Fibroblast of villous mesenchyme (primary cell): ENCODE results near the gene SMC3. TPM values are rescaled to one million over a fixed set of nuclear protein-coding genes. Genes with fewer than 3 reads are reported as not detected.

Source experiments
- DNase-seq: peaks from one replicate; pipeline ENCODE4 v3.0.0-alpha.2; 2010; ENCODE audit warnings: low read depth
- H3K4me3 ChIP-seq: 2 replicates; pipeline ENCODE4 v1.5.1; 2011; ENCODE audit warnings: low read depth, mild to moderate bottlenecking, low read length
- total RNA-seq: library from RNA; depleted of rRNA; stranded (reverse); fragments of >200 nt; gene quantifications from 2 replicates; pipeline ENCODE4 v1.2.3, GENCODE V29; 2012
- TF ChIP-seq, protein P1 (sequence below): IDR thresholded peaks from 2 replicates; pipeline ENCODE4 v1.5.1; 2012; ENCODE audit warnings: low read depth, mild to moderate bottlenecking, low read length; ENCODE audit not compliant: insufficient read depth

Gene SMC3
- total RNA-seq, 1 donor, result 23.3 TPM

DNA sequence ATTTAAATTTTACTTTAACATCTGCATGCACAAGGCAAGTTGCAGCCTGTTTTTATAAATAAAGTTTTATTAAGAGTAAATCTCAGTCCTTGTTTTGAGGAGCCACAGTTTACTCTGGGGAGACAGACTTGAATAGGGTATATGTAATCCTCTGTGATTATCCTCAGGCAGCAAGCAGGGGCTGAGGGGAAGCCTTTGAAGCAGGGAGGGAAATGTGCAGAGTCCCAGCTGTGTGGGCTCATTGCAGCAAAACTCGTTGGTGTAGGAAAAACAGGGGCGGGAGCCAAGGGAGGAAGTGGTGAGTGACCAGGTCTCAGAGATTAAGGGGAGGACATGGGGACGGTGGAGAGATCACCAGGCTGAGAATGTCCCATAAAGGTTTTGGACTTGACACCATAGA is 34.3 kb upstream of the SMC3 start:
- TF ChIP-seq, protein P1, sequence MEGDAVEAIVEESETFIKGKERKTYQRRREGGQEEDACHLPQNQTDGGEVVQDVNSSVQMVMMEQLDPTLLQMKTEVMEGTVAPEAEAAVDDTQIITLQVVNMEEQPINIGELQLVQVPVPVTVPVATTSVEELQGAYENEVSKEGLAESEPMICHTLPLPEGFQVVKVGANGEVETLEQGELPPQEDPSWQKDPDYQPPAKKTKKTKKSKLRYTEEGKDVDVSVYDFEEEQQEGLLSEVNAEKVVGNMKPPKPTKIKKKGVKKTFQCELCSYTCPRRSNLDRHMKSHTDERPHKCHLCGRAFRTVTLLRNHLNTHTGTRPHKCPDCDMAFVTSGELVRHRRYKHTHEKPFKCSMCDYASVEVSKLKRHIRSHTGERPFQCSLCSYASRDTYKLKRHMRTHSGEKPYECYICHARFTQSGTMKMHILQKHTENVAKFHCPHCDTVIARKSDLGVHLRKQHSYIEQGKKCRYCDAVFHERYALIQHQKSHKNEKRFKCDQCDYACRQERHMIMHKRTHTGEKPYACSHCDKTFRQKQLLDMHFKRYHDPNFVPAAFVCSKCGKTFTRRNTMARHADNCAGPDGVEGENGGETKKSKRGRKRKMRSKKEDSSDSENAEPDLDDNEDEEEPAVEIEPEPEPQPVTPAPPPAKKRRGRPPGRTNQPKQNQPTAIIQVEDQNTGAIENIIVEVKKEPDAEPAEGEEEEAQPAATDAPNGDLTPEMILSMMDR, result no peak
- DNase-seq, result no peak
- no peak overlapping the region for H3K4me3 ChIP-seq

DNA sequence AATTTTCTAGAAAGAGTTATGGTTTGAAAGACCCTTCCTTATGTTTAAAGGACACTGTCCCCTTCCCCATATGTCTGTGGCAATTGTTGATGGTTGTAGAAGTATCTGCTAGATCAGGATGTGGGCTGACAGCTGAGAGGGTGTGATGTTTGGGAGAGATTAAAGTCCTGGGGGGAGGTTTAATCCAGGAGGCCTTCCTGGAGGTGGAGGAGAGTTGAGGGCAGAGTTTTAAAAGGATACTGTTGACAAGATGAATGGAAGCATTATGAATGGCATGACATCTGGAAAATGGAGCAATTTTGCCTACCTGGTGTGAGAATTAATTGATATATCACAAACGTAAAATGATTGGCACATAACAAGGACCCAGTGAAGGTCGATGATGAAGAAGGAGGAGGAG is 32.9 kb upstream of the SMC3 start:
- H3K4me3 ChIP-seq, result no peak overlapping the region
- TF ChIP-seq, protein P1, result no peak
- no peak for DNase-seq

DNA sequence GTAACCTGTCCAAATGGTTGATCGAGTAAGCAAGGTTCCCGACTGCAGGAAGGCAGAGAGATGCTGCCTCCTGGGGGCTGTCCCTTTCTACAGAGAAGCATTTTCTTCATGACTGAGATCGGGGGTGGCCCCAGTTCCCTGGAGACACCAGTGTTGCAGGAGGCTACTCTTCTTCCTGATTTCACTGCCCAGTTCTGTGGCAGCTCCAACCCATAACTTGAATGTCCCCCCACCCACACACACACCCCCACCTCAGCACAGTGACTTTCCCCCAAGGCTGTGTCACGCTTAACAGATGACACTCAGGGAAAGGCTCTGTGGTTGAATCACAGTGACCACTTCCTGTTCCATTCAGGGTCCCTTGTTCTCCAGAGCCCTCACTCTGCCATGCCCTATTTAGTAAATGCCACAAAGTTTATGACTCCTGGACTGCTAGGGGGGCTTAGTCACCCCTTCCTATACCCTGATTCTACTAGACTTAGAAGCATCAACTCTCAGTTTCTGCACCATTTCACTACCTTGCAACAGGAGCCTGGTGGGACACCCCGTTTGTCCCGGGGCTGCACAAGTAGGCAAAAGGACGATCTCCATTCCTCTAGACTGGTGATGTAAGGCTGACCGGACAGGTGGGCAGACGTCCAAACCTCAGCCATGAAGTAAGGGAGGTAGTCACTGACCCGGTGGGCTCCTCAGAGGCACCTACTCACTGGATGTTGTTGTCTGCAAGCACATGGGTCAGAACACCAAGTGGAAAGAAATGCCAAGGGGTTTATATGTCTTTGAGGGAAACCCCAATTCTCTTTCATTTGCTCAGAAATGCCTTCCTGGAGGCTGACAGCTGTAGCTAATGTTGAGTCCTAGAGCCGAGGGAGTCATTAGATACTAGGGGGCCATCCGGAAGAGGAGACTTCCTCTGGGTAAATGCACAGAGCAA is 31.3 kb upstream of the SMC3 start:
- TF ChIP-seq, protein P1, result peak; percentile 43
- peak; percentile 39 for DNase-seq
- H3K4me3 ChIP-seq, result no peak overlapping the region

DNA sequence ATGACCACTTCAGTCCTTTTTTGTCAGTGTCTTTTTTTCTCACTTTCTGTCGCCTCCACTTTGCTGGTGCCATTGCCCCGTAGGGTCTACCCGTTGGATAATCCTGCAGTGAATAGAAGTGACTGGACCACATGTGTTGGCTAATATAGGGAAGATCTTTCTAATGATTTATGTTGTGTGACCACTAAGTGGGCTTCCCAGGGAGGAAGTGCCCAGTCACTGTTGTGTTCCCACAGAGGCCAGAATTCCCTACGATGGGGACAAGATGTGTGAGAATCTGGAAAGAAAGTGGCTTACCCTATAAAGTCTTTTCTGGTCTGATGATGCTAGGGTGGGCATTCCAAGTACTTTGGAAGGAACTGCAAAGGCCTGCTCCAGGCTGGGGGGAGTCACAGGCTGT is 28.4 kb upstream of the SMC3 start:
- TF ChIP-seq, protein P1, result no peak
- no peak for DNase-seq
- no peak overlapping the region for H3K4me3 ChIP-seq

DNA sequence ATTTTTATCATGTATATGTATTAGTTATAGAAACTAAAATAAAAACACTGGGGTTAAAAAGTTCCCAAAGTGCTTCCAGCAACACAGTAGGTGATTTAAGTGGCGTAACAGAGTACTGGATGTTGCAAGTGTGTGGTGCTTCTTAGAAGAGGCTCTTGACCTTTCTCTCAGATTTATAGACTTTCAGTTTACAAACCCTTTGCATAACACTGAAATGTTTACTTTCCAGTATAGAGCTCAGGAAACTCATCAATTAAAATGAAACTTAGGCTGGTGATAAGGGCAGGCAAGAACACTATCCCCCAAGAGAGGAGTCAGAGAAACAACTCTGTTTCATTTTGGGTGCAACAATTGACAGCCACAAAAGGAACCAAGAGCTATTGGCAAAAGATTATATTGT is 27.5 kb upstream of the SMC3 start:
- H3K4me3 ChIP-seq, result no peak overlapping the region
- DNase-seq, result peak; percentile 67
- TF ChIP-seq, protein P1, result no peak

DNA sequence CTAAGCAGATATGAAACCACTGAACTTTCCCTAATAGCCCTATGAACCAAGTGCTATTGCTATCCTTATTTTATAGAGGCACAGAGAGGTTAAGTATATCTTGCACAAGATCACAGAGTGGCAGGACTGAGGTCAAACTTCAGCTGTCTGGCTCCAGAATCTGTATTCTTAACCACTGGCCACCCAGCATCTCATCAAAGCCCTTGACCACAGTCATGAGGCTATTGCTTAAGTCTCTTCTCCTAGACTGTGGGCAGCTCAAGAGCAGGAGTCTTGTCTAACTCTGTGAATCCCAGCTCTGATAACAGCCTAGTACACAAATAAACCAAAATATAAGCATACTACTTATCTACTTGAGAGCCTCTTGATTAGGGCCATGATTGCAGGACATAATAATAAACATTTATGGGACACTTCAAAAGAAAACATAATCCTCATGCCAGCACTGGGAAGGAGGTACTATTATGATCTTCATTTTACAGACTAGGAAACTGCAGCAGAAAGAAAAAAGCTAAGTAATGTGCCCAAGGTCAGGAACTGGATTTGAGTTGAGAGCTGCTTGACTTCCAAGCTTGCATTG is 22.4 kb upstream of the SMC3 start:
- H3K4me3 ChIP-seq, result no peak overlapping the region
- peak; percentile 98 for DNase-seq
- TF ChIP-seq, protein P1, result no peak

DNA sequence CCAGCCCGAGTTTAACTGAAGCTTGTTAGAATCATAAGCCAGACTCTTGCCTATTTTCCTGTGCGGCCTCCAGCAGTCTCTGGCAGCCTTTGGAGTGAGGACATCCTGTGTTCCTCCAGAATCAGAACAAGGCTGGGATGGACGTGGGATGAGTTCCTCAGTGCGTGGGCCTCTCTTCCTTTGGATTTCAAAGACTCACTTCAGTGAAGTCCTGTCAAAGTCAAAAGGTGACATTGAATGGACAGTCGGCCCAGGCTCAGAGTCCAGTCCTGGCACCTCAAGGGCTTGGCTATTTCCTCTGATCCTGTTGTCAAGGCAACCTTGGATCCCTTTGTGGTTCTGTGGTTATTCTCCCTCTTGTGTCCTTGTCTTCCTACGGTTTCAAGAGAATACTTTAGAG is 21.4 kb upstream of the SMC3 start:
- TF ChIP-seq, protein P1, result no peak
- DNase-seq, result no peak

More for the DNA sequence above, 21.4 kb upstream of the SMC3 start:
- H3K4me3 ChIP-seq, result no peak overlapping the region
